Measurements from ENCODE around the gene PLAAT3.

DNA sequence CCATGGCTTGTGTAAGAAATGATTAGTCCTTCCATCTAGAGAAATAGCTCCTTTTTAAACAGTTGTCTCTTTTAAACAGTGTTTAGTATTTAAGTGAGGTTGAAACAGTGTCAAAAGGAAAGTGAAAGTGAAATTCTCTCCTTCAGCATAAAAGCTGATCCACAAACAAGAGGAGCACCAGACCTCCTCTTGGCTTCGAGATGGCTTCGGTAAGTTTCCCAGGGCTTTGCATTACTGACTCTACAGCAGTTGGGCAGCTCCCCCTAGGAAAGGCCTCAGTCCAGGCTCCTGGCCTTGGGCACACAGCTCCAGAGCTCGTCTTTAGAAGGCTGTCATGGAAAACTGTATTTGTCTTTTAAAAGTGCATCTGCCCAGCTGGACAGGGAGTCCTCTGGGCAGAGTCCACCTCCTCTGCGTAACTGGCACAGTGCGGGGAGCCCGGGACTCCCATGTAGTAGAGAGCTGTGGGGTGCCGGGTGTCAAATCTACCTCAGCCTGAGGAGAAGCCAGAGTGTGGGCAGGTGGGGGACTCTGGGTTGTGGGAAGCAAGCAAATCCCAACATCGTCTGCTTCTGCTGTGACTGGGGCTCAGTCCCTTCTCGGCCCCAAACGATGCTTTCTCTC lies 77.5 kb downstream of the PLAAT3 start, which contains the start of gene PLAAT4:
- TF ChIP-seq POLR2A (IDR thresholded peaks at IDR 0.05; ENCODE audit: low read length) (no peak), GATA1 (IDR thresholded peaks at IDR 0.05; ENCODE audit: low read depth, low read length) (no peak)

Data from erythroblast (primary cell).